GM23338 (cell line): ENCODE results near the gene PLEKHN1. TPM values are rescaled to one million over a fixed set of nuclear protein-coding genes. Genes with fewer than 3 reads are reported as not detected.

ENCODE experiments used
- ATAC-seq: fragments of 200-7000 bp; cut with Tn5 transposase; 3 replicates; pipeline ENCODE4 v1.9.1; 2020
- DNase-seq: peaks from one replicate; pipeline ENCODE4 v3.0.0-alpha.2; 2015; ENCODE audit warnings: low spot score
- H2AFZ ChIP-seq: fragments of 200-600 bp; sonication (generic); 2 replicates; pipeline ENCODE4 v1.8.0; 2016; ENCODE audit warnings: antibody characterized with exemption, mild to moderate bottlenecking, moderate library complexity
- H3F3A ChIP-seq: fragments of 200-600 bp; sonication (generic); replicated peaks from 2 replicates; pipeline ENCODE4 v1.8.0; 2017; ENCODE audit warnings: antibody characterized with exemption, mixed run types, low read depth
- H3K27ac ChIP-seq: fragments of 200-600 bp; sonication (generic); 2 replicates; pipeline ENCODE4 v1.6.1; 2016; ENCODE audit warnings: low read depth
- H3K27me3 ChIP-seq: fragments of 200-600 bp; sonication (generic); 2 replicates; pipeline ENCODE4 v1.8.0; 2016; ENCODE audit warnings: mild to moderate bottlenecking, mixed run types, moderate library complexity; ENCODE audit not compliant: insufficient read depth
- H3K36me3 ChIP-seq: fragments of 200-600 bp; sonication (generic); 2 replicates; pipeline ENCODE4 v1.8.0; 2016; ENCODE audit warnings: mild to moderate bottlenecking; ENCODE audit not compliant: insufficient read depth
- H3K4me1 ChIP-seq: fragments of 200-600 bp; sonication (generic); 2 replicates; pipeline ENCODE4 v1.8.0; 2016; ENCODE audit warnings: mild to moderate bottlenecking, moderate library complexity; ENCODE audit not compliant: insufficient read depth
- H3K4me2 ChIP-seq: fragments of 200-600 bp; sonication (generic); 2 replicates; pipeline ENCODE4 v1.7.1; 2017; ENCODE audit warnings: mixed run types
- H3K4me3 ChIP-seq: fragments of 200-600 bp; sonication (generic); 2 replicates; pipeline ENCODE4 v1.6.1; 2016; ENCODE audit warnings: mixed run types
- H3K79me2 ChIP-seq: fragments of 200-600 bp; sonication (generic); replicated peaks from 2 replicates; pipeline ENCODE4 v1.8.0; 2017; ENCODE audit warnings: mild to moderate bottlenecking; ENCODE audit not compliant: insufficient read depth
- H3K9me2 ChIP-seq: fragments of 200-600 bp; sonication (generic); 2 replicates; pipeline ENCODE4 v1.8.0; 2017; ENCODE audit not compliant: insufficient read depth
- H4K20me1 ChIP-seq: fragments of 200-600 bp; sonication (generic); replicated peaks from 2 replicates; pipeline ENCODE4 v1.8.0; 2017; ENCODE audit warnings: mild to moderate bottlenecking; ENCODE audit not compliant: insufficient read depth
- H3K27ac Mint-ChIP-seq: 2 replicates; pipeline ENCODE4 v1.8.0; 2020; ENCODE audit warnings: inconsistent platforms, mild to moderate bottlenecking, moderate library complexity, mixed read lengths
- H3K27me3 Mint-ChIP-seq: 3 replicates; pipeline ENCODE4 v1.8.0; 2022; ENCODE audit warnings: low read depth, mild to moderate bottlenecking, moderate library complexity, mixed read lengths, inconsistent platforms; ENCODE audit not compliant: insufficient read depth, poor library complexity
- H3K36me3 Mint-ChIP-seq: 3 replicates; pipeline ENCODE4 v1.8.0; 2021; ENCODE audit warnings: low read depth, mild to moderate bottlenecking, inconsistent platforms, moderate library complexity, mixed read lengths
- H3K4me1 Mint-ChIP-seq: 3 replicates; pipeline ENCODE4 v1.8.0; 2020; ENCODE audit warnings: mild to moderate bottlenecking, inconsistent platforms, mixed read lengths
- H3K4me3 Mint-ChIP-seq: 3 replicates; pipeline ENCODE4 v1.8.0; 2021; ENCODE audit warnings: moderate library complexity, mild to moderate bottlenecking, inconsistent platforms, mixed read lengths
- H3K9me3 Mint-ChIP-seq: 3 replicates; pipeline ENCODE4 v1.8.0; 2020; ENCODE audit warnings: moderate library complexity, mild to moderate bottlenecking, inconsistent platforms, mixed read lengths
- CREB1 ChIP-seq: fragments of 250-450 bp; sonication (Bioruptor Pico); IDR thresholded peaks from 2 replicates; pipeline ENCODE4 v1.5.0; 2020; ENCODE audit warnings: low read depth, mild to moderate bottlenecking, moderate library complexity
- CTCF ChIP-seq, 2 experiments: fragments of 200-600 bp in 1 of 2; sonication (generic) in 1 of 2; conservative IDR thresholded peaks; 2 replicates each; pipeline versions ENCODE4 v1.5.1 to v1.6.1; 2016 to 2017; ENCODE audit warnings: antibody characterized with exemption in 2 of 2, low read depth in 2 of 2, mild to moderate bottlenecking in 2 of 2, moderate library complexity in 1 of 2
- ETS1 ChIP-seq: IDR thresholded peaks from 2 replicates; pipeline ENCODE4 v1.6.1; 2016; ENCODE audit warnings: antibody characterized with exemption
- EZH2 ChIP-seq: fragments of 200-600 bp; sonication (generic); IDR thresholded peaks from one replicate; pipeline ENCODE4 v1.8.0; 2017; ENCODE audit warnings: antibody characterized with exemption, mild to moderate bottlenecking, low read depth; ENCODE audit not compliant: unreplicated experiment
- EZH2phosphoT487 ChIP-seq: fragments of 200-600 bp; sonication (generic); IDR thresholded peaks from one replicate; pipeline ENCODE4 v1.8.1; 2018; ENCODE audit warnings: antibody characterized with exemption; ENCODE audit not compliant: unreplicated experiment
- JUNB ChIP-seq: IDR thresholded peaks from one replicate; pipeline ENCODE4 v1.6.1; 2016; ENCODE audit warnings: antibody characterized with exemption; ENCODE audit not compliant: unreplicated experiment
- NANOG ChIP-seq: IDR thresholded peaks from 2 replicates; pipeline ENCODE4 v1.6.1; 2016; ENCODE audit warnings: antibody characterized with exemption, borderline replicate concordance
- POLR2AphosphoS5 ChIP-seq: IDR thresholded peaks from 2 replicates; pipeline ENCODE4 v1.6.1; 2016; ENCODE audit warnings: antibody characterized with exemption, low read depth
- REST ChIP-seq: IDR thresholded peaks from one replicate; pipeline ENCODE4 v1.6.1; 2018; ENCODE audit warnings: antibody characterized with exemption; ENCODE audit not compliant: unreplicated experiment
- STAT1 ChIP-seq: IDR thresholded peaks from one replicate; pipeline ENCODE4 v1.6.1; 2016; ENCODE audit warnings: antibody characterized with exemption; ENCODE audit not compliant: unreplicated experiment
- ZNF114 ChIP-seq: fragments of 250-450 bp; sonication (Bioruptor Pico); IDR thresholded peaks from 2 replicates; pipeline ENCODE4 v1.5.0; 2020; ENCODE audit warnings: mild to moderate bottlenecking, moderate library complexity
- ZNF331 ChIP-seq: fragments of 250-450 bp; sonication (Bioruptor Pico); IDR thresholded peaks from 2 replicates; pipeline ENCODE4 v1.5.0; 2020; ENCODE audit warnings: low read depth, mild to moderate bottlenecking, moderate library complexity
- ZNF462 ChIP-seq: fragments of 250-450 bp; sonication (Bioruptor Pico); IDR thresholded peaks from 2 replicates; pipeline ENCODE4 v1.5.0; 2020; ENCODE audit warnings: mild to moderate bottlenecking, moderate library complexity
- polyA plus RNA-seq: library from polyadenylated mRNA; unstranded; fragments of >200 nt; fragmentation: Nextera tagmentation; extraction: Ambion mirVana; gene quantifications from 2 replicates; pipeline ENCODE4 v1.2.1, GENCODE V29; 2016
- total RNA-seq: library from RNA; depleted of rRNA; stranded (reverse); fragments of >200 nt; shearing (Covaris generic); gene quantifications from 2 replicates; pipeline ENCODE4 v1.2.3, GENCODE V29; 2014

PLEKHN1 gene
- total and polyA plus RNA-seq, 2 experiments from 2014 or later, result 1.4 to 3.3 TPM

- Histone ChIP-seq H3K79me2 (no peaks in the 10 kb centered on the region), H4K20me1 (no peaks in the 10 kb centered on the region; the same call in 1 of the 2 replicates), H3K27me3 (peaks cover 68% of the 10 kb centered on the region), H2AFZ (no peak overlapping the region), H3K4me1 (peaks cover 5% of the 10 kb centered on the region; the same call in 1 of the 2 replicates), H3F3A (0 out of 2 replicates have a peak, but pooled peaks cover 3% of the 10 kb centered on the region), H3K36me3 (peaks cover 6% of the 10 kb centered on the region; the same call in 1 of the 2 replicates), H3K9me2 (no peaks in the 10 kb centered on the region), H3K4me2 (peak overlapping the region; percentile 79), H3K4me3 (peak overlapping the region; percentile 55), H3K27ac (no peak overlapping the region)
- Mint-ChIP-seq H3K27ac (no peak overlapping the region), H3K4me1 (peaks cover 11% of the 10 kb centered on the region; the same call in 2 of the 3 replicates), H3K27me3 (peaks cover 51% of the 10 kb centered on the region), H3K9me3 (peaks cover 3% of the 10 kb centered on the region; the same call in 1 of the 3 replicates), H3K36me3 (peaks cover 17% of the 10 kb centered on the region; the same call in 2 of the 3 replicates), H3K4me3 (no peak overlapping the region)
- ATAC-seq (peak; percentile 33), DNase-seq (peak; percentile 70)
- no peak for TF ChIP-seq ZNF331 (CRISPR knock-in tag)
- TF ChIP-seq CTCF (conservative IDR thresholded peaks at IDR 0.05; ENCODE audit: low read depth in 2 of 2), result no peak
- TF ChIP-seq STAT1, result no peak
- no peak for TF ChIP-seq CREB1
- TF ChIP-seq EZH2phosphoT487, result no peak
- no peak for TF ChIP-seq ETS1
- no peak for TF ChIP-seq POLR2AphosphoS5
- TF ChIP-seq EZH2, result no peak
- no peak for TF ChIP-seq ZNF462 (CRISPR knock-in tag)
- no peak for TF ChIP-seq NANOG
- no peak for TF ChIP-seq REST
- no peak for TF ChIP-seq ZNF114 (CRISPR knock-in tag)
- TF ChIP-seq JUNB, result no peak
These were observed 23.9 kb upstream of the PLEKHN1 start for GRCh38 chr1:942411-942821.
